Smooth muscle cell (in vitro differentiated cells): ENCODE data around the gene RASD1. TPM values are rescaled to one million over a fixed set of nuclear protein-coding genes. Genes with fewer than 3 reads are reported as not detected.

Source experiments
- DNase-seq: peaks from one replicate; lab custom pipeline; 2025; ENCODE audit not compliant: unreplicated experiment; lab: John Stamatoyannopoulos, UW
- H2AFZ ChIP-seq: fragments of 200-600 bp; sonication (generic); 2 replicates; pipeline ENCODE4 v1.6.0; 2016; ENCODE audit warnings: antibody characterized with exemption, low read depth, mild to moderate bottlenecking
- H3F3A ChIP-seq: fragments of 200-600 bp; sonication (generic); 2 replicates; pipeline ENCODE4 v1.6.0; 2017; ENCODE audit warnings: antibody characterized with exemption, low read depth
- H3K27ac ChIP-seq: fragments of 200-600 bp; sonication (generic); 2 replicates; pipeline ENCODE4 v1.5.1; 2016; ENCODE audit warnings: low read depth, mild to moderate bottlenecking
- H3K27me3 ChIP-seq: fragments of 200-600 bp; sonication (generic); 2 replicates; pipeline ENCODE4 v1.6.1; 2016; ENCODE audit warnings: low read depth, mild to moderate bottlenecking
- H3K36me3 ChIP-seq: fragments of 200-600 bp; sonication (generic); 2 replicates; pipeline ENCODE4 v1.5.1; 2016; ENCODE audit warnings: low read depth
- H3K4me1 ChIP-seq: fragments of 200-600 bp; sonication (generic); 2 replicates; pipeline ENCODE4 v1.5.1; 2016; ENCODE audit warnings: low read depth
- H3K4me2 ChIP-seq: fragments of 200-600 bp; sonication (generic); 2 replicates; pipeline ENCODE4 v1.6.0; 2016; ENCODE audit warnings: mild to moderate bottlenecking
- H3K4me3 ChIP-seq: fragments of 200-600 bp; sonication (generic); 2 replicates; pipeline ENCODE4 v1.5.1; 2016; ENCODE audit warnings: mild to moderate bottlenecking
- H3K79me2 ChIP-seq: fragments of 200-600 bp; sonication (generic); 2 replicates; pipeline ENCODE4 v1.6.0; 2016; ENCODE audit warnings: low read depth, mild to moderate bottlenecking
- H3K9ac ChIP-seq: fragments of 200-600 bp; sonication (generic); 2 replicates; pipeline ENCODE4 v1.6.0; 2016; ENCODE audit warnings: low read depth
- H3K9me3 ChIP-seq: fragments of 200-600 bp; sonication (generic); replicated peaks from 2 replicates; pipeline ENCODE4 v1.5.1; 2016; ENCODE audit warnings: low read depth
- H4K20me1 ChIP-seq: fragments of 200-600 bp; sonication (generic); 2 replicates; pipeline ENCODE4 v1.6.0; 2016; ENCODE audit warnings: low read depth
- WGBS: methylation state at CpG from one replicate; pipeline ENCODE4 v1.1.7; 2016; ENCODE audit warnings: low lambda C conversion rate; 5-methylcytosine and 5-hydroxymethylcytosine counted together
- polyA plus RNA-seq: library from polyadenylated mRNA; unstranded; fragments of >200 nt; fragmentation: Nextera tagmentation; extraction: Ambion mirVana; gene quantifications from 2 replicates; pipeline ENCODE4 v1.2.1, GENCODE V29; 2016
- total RNA-seq: library from RNA; depleted of rRNA; stranded (reverse); fragments of >200 nt; gene quantifications from 2 replicates; pipeline ENCODE4 v1.2.3, GENCODE V29; 2014
- TF ChIP-seq, protein P1 (sequence below): fragments of 200-600 bp; sonication (generic); IDR thresholded peaks from 2 replicates; pipeline ENCODE4 v1.5.1; 2017; ENCODE audit warnings: borderline replicate concordance, mild to moderate bottlenecking, antibody characterized with exemption; ENCODE audit not compliant: insufficient read depth, poor library complexity, severe bottlenecking

Gene RASD1
- total and polyA plus RNA-seq, 2 experiments from 2014 or later, result 5.0 to 5.7 TPM

DNA sequence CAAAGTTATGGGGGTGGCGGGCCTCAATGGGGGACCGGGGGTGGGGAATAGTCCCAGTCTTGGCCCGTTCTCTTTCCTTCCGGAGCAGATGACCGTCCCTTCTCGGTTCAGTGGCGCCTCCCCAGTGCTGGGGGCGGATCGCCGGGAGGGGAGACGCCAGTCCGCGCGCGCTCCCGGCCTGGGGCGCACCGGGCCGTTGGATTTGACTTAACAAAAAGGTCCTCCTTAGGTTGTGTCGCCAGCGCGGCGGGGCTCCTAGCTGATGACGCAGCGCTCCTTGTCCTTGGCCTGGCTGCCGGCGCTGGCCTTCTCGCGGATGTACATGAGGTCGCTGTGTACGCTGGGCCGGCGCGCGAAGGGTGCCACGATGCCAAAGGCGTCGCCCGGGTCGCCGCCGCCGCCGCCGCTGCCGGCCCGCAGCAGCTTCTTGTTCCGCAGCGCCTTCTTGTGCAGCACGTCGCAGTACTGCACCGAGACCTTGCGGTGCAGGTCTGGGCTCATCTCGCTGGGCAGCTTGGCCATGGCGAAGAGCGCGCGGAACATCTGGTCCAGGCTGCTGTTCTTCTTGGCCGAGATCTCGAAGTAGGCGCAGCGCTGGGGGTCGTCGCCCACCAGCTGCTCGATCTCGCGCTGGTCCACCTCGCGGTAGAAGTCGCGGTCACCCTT is 1.2 kb downstream of the RASD1 start:
- Histone ChIP-seq H3K27me3 (no peaks in the 10 kb centered on the region), H3K36me3 (no peaks in the 10 kb centered on the region), H2AFZ (no peak overlapping the region), H3K9me3 (no peaks in the 10 kb centered on the region), H3K4me3 (peak overlapping the region; percentile 72), H3K79me2 (no peaks in the 10 kb centered on the region), H4K20me1 (peaks cover 39% of the 10 kb centered on the region), H3K4me2 (peak overlapping the region; percentile 93), H3F3A (peaks cover 3% of the 10 kb centered on the region), H3K4me1 (peaks cover 33% of the 10 kb centered on the region), H3K27ac (no peak overlapping the region), H3K9ac (peak overlapping the region; percentile 64)
- WGBS, result 1% methylated on average over 69 of the region's 71 CpGs
- TF ChIP-seq, protein P1, sequence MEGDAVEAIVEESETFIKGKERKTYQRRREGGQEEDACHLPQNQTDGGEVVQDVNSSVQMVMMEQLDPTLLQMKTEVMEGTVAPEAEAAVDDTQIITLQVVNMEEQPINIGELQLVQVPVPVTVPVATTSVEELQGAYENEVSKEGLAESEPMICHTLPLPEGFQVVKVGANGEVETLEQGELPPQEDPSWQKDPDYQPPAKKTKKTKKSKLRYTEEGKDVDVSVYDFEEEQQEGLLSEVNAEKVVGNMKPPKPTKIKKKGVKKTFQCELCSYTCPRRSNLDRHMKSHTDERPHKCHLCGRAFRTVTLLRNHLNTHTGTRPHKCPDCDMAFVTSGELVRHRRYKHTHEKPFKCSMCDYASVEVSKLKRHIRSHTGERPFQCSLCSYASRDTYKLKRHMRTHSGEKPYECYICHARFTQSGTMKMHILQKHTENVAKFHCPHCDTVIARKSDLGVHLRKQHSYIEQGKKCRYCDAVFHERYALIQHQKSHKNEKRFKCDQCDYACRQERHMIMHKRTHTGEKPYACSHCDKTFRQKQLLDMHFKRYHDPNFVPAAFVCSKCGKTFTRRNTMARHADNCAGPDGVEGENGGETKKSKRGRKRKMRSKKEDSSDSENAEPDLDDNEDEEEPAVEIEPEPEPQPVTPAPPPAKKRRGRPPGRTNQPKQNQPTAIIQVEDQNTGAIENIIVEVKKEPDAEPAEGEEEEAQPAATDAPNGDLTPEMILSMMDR, result no peak
- DNase-seq, result peak; percentile 38

DNA sequence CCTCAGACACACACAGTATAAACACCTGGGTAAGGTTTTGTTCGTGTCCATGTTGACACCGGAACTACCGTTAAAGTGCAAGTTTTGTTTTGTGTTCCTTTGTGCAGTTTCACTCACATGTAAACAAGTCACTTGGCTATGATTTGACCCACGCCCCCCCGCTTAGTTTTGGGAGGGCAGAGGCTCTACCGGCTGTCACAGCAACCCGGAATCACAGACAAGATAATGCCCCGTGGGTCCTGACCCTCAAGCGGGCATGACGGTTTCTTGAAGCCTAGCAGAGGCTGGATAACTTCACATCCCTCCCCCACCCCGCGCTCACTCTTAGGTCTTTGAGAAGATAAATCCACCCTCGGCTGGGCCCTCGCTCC is 1.7 kb downstream of the RASD1 start:
- Histone ChIP-seq H3K36me3 (no peaks in the 10 kb centered on the region), H3K4me2 (peak overlapping the region; percentile 93)
- WGBS, result 18% methylated on average over 14 of the region's 14 CpGs

DNA sequence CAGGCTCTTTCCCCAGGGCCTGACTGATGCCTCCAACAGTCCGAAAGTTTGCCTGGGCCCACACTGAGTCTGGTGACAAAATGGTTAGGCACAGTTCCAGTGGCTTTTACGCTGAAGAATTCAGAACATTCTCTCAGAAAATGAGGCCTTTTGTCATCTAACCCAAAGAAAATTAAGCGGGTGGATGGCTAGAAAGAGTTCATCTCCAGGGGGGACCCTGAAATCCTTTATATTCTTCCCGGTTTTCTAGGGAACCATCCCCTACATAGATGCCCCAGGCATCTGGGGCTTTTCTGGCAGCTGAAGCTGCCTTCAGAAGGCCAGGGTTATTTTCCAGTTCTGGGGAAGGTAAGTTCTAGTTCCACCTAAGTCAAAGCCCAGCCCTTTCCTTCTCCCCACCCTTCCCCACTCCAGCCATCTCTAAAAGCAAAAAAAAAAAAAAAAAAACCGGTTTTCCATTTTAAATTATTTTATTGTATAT is 2.2 kb downstream of the RASD1 start:
- Histone ChIP-seq H4K20me1 (peaks cover 48% of the 10 kb centered on the region), H3K79me2 (no peaks in the 10 kb centered on the region), H3K27me3 (no peaks in the 10 kb centered on the region), H3K4me3 (peak overlapping the region; percentile 72), H2AFZ (no peak overlapping the region), H3K4me1 (peaks cover 33% of the 10 kb centered on the region), H3K9me3 (no peaks in the 10 kb centered on the region), H3K27ac (no peak overlapping the region), H3K4me2 (peak overlapping the region; percentile 93), H3K9ac (no peak overlapping the region), H3K36me3 (no peaks in the 10 kb centered on the region), H3F3A (peaks cover 3% of the 10 kb centered on the region)
- TF ChIP-seq, protein P1, result no peak
- WGBS, result 67% methylated on average over 5 of the region's 5 CpGs
- DNase-seq, result no peak

More for the DNA sequence above, 1.7 kb downstream of the RASD1 start:
- H3K9ac ChIP-seq, result peak overlapping the region; percentile 64
- TF ChIP-seq, protein P1, result no peak
- H3K9me3 ChIP-seq, result no peaks in the 10 kb centered on the region
- H3F3A ChIP-seq, result peaks cover 3% of the 10 kb centered on the region
- peak overlapping the region; percentile 72 for H3K4me3 ChIP-seq
- H3K4me1 ChIP-seq, result peaks cover 33% of the 10 kb centered on the region
- no peaks in the 10 kb centered on the region for H3K27me3 ChIP-seq
- no peak overlapping the region for H3K27ac ChIP-seq
- no peak overlapping the region for H2AFZ ChIP-seq
- no peaks in the 10 kb centered on the region for H3K79me2 ChIP-seq
- DNase-seq, result no peak
- peaks cover 44% of the 10 kb centered on the region for H4K20me1 ChIP-seq
